PFSK-1 (cell line): ENCODE data around the gene KLF11.

Experiments used
- FOXP2 ChIP-seq: optimal IDR thresholded peaks from 2 replicates; pipeline ENCODE3; 2011; ENCODE audit warnings: borderline replicate concordance, control low read depth, inconsistent platforms; ENCODE audit not compliant: insufficient read depth; ENCODE audit errors: extremely low read length, extremely low read depth
- POLR2AphosphoS5 ChIP-seq: IDR thresholded peaks from 2 replicates; pipeline ENCODE4 v1.6.1; 2012; ENCODE audit warnings: low read depth, mild to moderate bottlenecking, control low read depth, low read length, moderate library complexity
- REST ChIP-seq, 2 experiments: IDR thresholded peaks; 2 replicates each; pipeline versions ENCODE4 v1.6.1 to v1.8.0; 2011 to 2012; ENCODE audit warnings: low read depth in 2 of 2, low read length in 2 of 2, control low read depth in 1 of 2, inconsistent platforms in 1 of 2, mild to moderate bottlenecking in 1 of 2, moderate library complexity in 1 of 2; ENCODE audit not compliant: insufficient read depth in 1 of 2
- SIN3A ChIP-seq: IDR thresholded peaks from 2 replicates; pipeline ENCODE4 v1.6.1; 2012; ENCODE audit warnings: mild to moderate bottlenecking, low read length, moderate library complexity, borderline replicate concordance; ENCODE audit not compliant: insufficient read depth
- TAF1 ChIP-seq: IDR thresholded peaks from 2 replicates; pipeline ENCODE4 v1.6.1; 2012; ENCODE audit warnings: low read length, control low read depth, borderline replicate concordance; ENCODE audit not compliant: insufficient read depth

- TF ChIP-seq POLR2AphosphoS5, result no peak
- no peak for TF ChIP-seq REST (IDR thresholded peaks at IDR 0.05; ENCODE audit: insufficient read depth in 1 of 2, low read depth in 2 of 2, low read length in 2 of 2)
- no peak for TF ChIP-seq TAF1
- no peak for TF ChIP-seq SIN3A
- no peak for TF ChIP-seq FOXP2
Measured at GRCh38 chr2:10091182-10091888, 48.0 kb downstream of the KLF11 start.
